ENCODE results near the gene MYL12A.

MYL12A gene

GRCh38 chr18:3260995-3261372 is 13.4 kb downstream of the MYL12A start:
- Histone ChIP-seq H4K20me1 (ENCODE audit: insufficient read depth) (no peaks in the 10 kb centered on the region; the same call in 1 of the 2 replicates), H3K27me3 (ENCODE audit: insufficient read depth, low read depth) (no peaks in the 10 kb centered on the region), H3K9ac (peak overlapping the region; percentile 86), H3K4me1 (ENCODE audit: low read depth, poor library complexity, severe bottlenecking) (peaks cover 43% of the 10 kb centered on the region), H3K4me3 (IDR thresholded peaks at IDR 0.05; ENCODE audit: insufficient read depth, low read depth, low read length) (no peak overlapping the region), H3K4me2 (peak overlapping the region; percentile 87), H3K79me2 (ENCODE audit: insufficient read depth, low read depth) (peaks cover 34% of the 10 kb centered on the region), H3K36me3 (ENCODE audit: insufficient read depth) (no peaks in the 10 kb centered on the region), H3K27ac (peak overlapping the region; percentile 71), H2AFZ (ENCODE audit: low read depth) (peak overlapping the region; percentile 89)
- no peak for TF ChIP-seq CTCF (conservative IDR thresholded peaks at IDR 0.05; ENCODE audit: low read depth, low read length)

- TF ChIP-seq CTCF (conservative IDR thresholded peaks at IDR 0.05; ENCODE audit: low read depth, low read length), result no peak
- no peak within 1 kb of the TSS for H3K4me3 ChIP-seq (IDR thresholded peaks at IDR 0.05; ENCODE audit: insufficient read depth, low read depth, low read length)
- H3K27ac ChIP-seq, result peak within 1 kb of the TSS; percentile 71
- H3K9ac ChIP-seq, result peak within 1 kb of the TSS; percentile 86
- peak within 1 kb of the TSS; percentile 93 for H3K4me2 ChIP-seq
- H3K4me1 ChIP-seq (ENCODE audit: low read depth, poor library complexity, severe bottlenecking), result peaks cover 36% of the 10 kb centered on the region
- no peaks in the 10 kb centered on the region for H3K36me3 ChIP-seq (ENCODE audit: insufficient read depth)
- no peaks in the 10 kb centered on the region; the same call in 1 of the 2 replicates for H4K20me1 ChIP-seq (ENCODE audit: insufficient read depth)
- no peaks in the 10 kb centered on the region for H3K27me3 ChIP-seq (ENCODE audit: insufficient read depth, low read depth)
- peak within 1 kb of the TSS; percentile 89 for H2AFZ ChIP-seq (ENCODE audit: low read depth)
- H3K79me2 ChIP-seq (ENCODE audit: insufficient read depth, low read depth), result peaks cover 40% of the 10 kb centered on the region
Measured at GRCh38 chr18:3261373-3262233, 14.0 kb downstream of the MYL12A start, which contains the start of gene MYL12B. TSS of gene MYL12B (plus strand) at chr18:3262133. CDS start at chr18:3272899, 10,766 bp downstream.

- Histone ChIP-seq H3K27me3 (ENCODE audit: insufficient read depth, low read depth) (no peaks in the 10 kb centered on the region), H3K4me1 (ENCODE audit: low read depth, poor library complexity, severe bottlenecking) (peaks cover 28% of the 10 kb centered on the region), H3K36me3 (ENCODE audit: insufficient read depth) (no peaks in the 10 kb centered on the region), H3K9ac (peak overlapping the region; percentile 86), H3K4me3 (IDR thresholded peaks at IDR 0.05; ENCODE audit: insufficient read depth, low read depth, low read length) (no peak overlapping the region), H4K20me1 (ENCODE audit: insufficient read depth) (no peaks in the 10 kb centered on the region; the same call in 1 of the 2 replicates), H3K79me2 (ENCODE audit: insufficient read depth, low read depth) (peaks cover 48% of the 10 kb centered on the region), H3K4me2 (peak overlapping the region; percentile 93), H2AFZ (ENCODE audit: low read depth) (peak overlapping the region; percentile 89), H3K27ac (peak overlapping the region; percentile 71)
- no peak for TF ChIP-seq CTCF (conservative IDR thresholded peaks at IDR 0.05; ENCODE audit: low read depth, low read length)
Measured at GRCh38 chr18:3262234-3263131, 14.9 kb downstream of the MYL12A start.

GRCh38 chr18:3263132-3263700 is 15.6 kb downstream of the MYL12A start:
- no peak overlapping the region for H3K27ac ChIP-seq
- no peak for TF ChIP-seq CTCF (conservative IDR thresholded peaks at IDR 0.05; ENCODE audit: low read depth, low read length)
- H3K4me2 ChIP-seq, result peak overlapping the region; percentile 93
- peak overlapping the region; percentile 86; the same call in 1 of the 2 replicates for H3K9ac ChIP-seq
- no peak overlapping the region for H2AFZ ChIP-seq (ENCODE audit: low read depth)
- no peaks in the 10 kb centered on the region for H3K27me3 ChIP-seq (ENCODE audit: insufficient read depth, low read depth)
- peaks cover 53% of the 10 kb centered on the region for H3K79me2 ChIP-seq (ENCODE audit: insufficient read depth, low read depth)
- peaks cover 21% of the 10 kb centered on the region for H3K4me1 ChIP-seq (ENCODE audit: low read depth, poor library complexity, severe bottlenecking)
- no peak overlapping the region for H3K4me3 ChIP-seq (IDR thresholded peaks at IDR 0.05; ENCODE audit: insufficient read depth, low read depth, low read length)
- no peaks in the 10 kb centered on the region for H3K36me3 ChIP-seq (ENCODE audit: insufficient read depth)
- no peaks in the 10 kb centered on the region; the same call in 1 of the 2 replicates for H4K20me1 ChIP-seq (ENCODE audit: insufficient read depth)
